T47D (cell line): Measurements from ENCODE around the gene NTMT2.

Experiments
- DNase-seq, 2 experiments: peaks; one replicate each; pipeline versions ENCODE4 v3.0.0 to v3.0.0-alpha.2; 2011 to 2012; ENCODE audit warnings: low read depth in 1 of 2, low spot score in 1 of 2
- JUND ChIP-seq: IDR thresholded peaks from 2 replicates; pipeline ENCODE4 v1.6.1; 2012; ENCODE audit warnings: low read depth
- in situ Hi-C: cut with HindIII; loops from 2 replicates; pipeline ENCODE4 v1.10.0; 2016; ENCODE audit warnings: low sequenced_read_pairs, low pct_unique_long_range_greater_than_20kb

Gene NTMT2

GRCh38 chr1:170200161-170200560, 54.4 kb downstream of the NTMT2 start:
- in situ Hi-C loops: no loop called here
- DNase-seq: no peak
- no peak for TF ChIP-seq JUND

DNA sequence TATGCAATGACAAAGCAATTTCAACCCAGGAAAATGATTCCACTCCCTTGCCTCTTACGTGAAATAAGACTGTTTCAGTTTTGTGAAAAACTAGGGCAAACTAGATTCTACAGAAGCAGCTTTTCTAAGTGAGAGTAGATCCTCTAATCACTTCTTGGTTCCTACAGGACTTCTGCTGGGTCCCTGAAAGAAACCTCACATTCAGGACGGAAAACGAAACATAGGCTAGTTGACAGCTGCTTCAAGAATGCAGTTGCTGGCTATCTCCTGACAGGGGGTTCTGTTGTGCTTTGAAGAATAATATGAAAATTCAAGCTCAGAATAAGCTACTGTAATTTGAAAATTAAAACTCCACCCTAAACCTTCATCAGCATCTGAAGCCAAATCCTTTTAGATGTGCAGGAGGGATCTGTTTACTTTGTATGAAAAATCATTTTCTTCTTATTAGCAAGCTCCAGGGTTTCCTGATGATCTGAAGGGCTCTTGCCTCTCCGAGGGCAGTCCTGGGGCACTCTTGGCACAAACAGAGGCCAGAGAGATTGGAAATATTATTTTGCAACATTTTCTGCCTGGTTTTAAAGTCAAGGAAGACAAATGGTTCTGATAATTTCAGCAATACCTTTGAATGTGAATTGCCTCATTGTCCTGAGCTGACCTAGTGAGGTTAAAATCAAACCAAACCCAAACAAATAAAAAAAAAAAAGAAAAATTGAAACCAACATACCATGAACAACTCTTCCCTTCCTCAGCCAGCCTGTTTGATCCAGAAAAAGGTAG, 55.0 kb downstream of the NTMT2 start:
- in situ Hi-C loops: no loop called here
- no peak for TF ChIP-seq JUND
- DNase-seq: no peak

DNA sequence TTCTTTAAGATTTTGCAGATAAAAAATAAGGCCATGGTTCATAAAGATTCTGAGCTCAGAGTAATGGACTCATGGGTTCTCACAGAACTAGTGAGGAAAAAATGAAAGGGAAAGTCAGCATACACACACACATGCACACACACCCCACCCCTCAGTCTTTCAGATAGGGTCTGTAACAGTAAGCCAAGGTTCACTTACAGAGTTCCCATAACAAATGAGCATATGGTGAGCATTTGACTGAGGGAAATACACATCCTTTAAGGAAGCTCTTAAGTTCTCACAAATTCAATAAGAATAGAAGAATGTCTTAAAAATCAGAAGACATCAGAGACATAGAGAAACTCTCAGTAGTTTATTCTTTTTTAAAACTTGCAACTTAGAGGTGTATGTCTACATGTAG, 57.9 kb downstream of the NTMT2 start:
- no peak for DNase-seq
- in situ Hi-C loops: no loop called here
- TF ChIP-seq JUND: no peak

GRCh38 chr1:170204121-170204520, 58.4 kb downstream of the NTMT2 start:
- in situ Hi-C loops: no loop called here
- DNase-seq: no peak
- TF ChIP-seq JUND: no peak

DNA sequence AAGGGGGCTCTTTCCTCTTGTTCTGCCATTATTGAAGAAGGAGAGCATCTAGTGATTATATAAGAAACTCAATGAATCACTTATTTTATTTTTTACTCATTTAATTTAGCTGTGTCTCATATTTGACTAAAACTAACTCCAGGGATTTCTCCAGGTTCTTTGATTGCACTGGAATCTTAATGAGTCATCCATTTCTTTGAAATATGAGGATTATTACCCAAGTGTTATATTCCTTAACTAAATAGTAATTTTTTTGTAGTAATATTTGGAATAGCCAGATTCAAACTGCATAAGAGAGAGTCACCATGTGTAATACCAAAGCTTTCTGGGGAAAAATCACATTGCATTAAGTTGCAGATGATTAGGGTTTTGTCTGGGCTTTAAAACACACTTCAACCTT, 59.5 kb downstream of the NTMT2 start:
- no peak for TF ChIP-seq JUND
- in situ Hi-C loops: no loop called here
- DNase-seq: no peak

- no peak for TF ChIP-seq JUND
- DNase-seq: no peak
- in situ Hi-C loops: no loop called here
Measured at GRCh38 chr1:170209125-170209524, 63.4 kb downstream of the NTMT2 start.

- in situ Hi-C loops: no loop called here
- TF ChIP-seq JUND: no peak
- DNase-seq: no peak
Measured at GRCh38 chr1:170210142-170210541, 64.4 kb downstream of the NTMT2 start.

- TF ChIP-seq JUND: no peak
- DNase-seq: no peak
- in situ Hi-C loops: no loop called here
Measured at GRCh38 chr1:170213596-170213995, 67.8 kb downstream of the NTMT2 start.

GRCh38 chr1:170214117-170215032, 68.6 kb downstream of the NTMT2 start:
- in situ Hi-C loops: no loop called here
- TF ChIP-seq JUND: no peak
- DNase-seq: no peak

DNA sequence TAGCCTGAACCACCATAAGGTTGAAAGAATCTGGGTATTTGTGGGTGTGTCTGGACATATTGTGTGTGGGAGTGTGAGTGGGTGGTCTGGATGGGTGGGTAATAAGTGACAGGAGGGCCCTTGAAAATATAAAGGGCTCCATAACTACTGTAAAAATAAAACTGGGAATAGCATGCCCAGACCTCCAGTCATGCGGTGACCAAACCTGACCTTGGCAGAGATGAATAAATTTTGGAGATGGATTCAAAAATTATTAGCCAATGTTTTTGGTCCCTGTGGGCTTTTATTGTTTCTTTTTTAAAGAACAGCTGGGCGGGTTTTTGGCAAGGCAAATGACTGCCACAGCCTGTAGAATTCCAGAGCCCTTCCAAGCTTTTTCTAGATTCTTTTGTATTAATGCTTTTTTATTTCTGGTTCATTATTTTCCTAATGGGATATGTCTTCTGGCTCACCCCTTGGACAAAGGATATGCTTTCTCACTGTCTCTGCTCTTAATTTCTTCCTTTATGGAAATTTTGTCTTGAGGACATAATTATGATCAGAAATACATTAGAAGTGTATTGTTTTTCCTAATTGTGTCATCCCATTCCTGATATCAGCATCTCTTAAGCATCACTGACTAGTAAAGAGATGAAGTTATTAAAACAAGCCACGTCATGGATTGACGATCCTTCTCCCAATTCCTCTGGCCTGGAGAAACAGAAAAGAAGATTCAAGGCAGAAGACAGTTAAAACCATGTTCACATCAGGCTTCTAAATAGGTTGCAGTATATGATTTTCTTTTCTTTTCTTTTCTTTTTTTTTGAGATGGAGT, 69.5 kb downstream of the NTMT2 start:
- no peak for TF ChIP-seq JUND

DNA sequence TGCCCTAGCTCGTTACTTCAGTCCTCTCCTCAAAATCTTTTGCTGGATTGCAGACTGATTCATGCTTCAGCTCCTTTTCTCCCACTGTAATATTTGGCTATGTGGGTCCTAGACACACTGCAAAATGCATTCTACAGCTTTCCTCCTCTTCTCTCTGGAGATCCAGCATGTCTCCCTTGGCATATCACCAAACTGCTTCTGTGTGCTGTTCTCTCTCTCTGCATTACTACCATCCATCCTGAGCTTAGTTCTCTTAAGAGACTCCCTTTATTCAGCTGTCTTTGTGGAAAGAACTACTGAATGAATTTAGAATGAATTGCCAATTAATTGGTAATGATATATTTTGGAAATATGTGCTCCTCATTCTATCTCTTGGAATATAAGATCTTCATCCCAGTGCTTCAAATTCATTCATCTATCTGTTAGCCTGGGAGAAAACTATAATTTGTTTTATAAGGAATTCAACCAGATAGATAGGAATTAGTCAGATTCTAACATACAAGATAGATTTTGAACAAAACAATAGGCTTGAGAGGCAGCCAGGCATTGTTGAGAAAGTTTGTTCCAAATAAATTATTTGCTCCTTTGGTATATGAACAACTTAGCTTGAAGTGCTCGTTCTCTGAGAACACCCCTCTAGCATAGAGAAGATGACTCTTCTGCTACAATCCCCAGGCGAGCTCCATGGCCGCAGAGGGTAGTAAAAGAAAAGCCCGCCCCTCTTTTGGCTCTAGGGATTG, 71.9 kb downstream of the NTMT2 start:
- in situ Hi-C loops: no loop called here

More for the DNA sequence above, 69.5 kb downstream of the NTMT2 start:
- in situ Hi-C loops: no loop called here
- no peak for DNase-seq

DNA sequence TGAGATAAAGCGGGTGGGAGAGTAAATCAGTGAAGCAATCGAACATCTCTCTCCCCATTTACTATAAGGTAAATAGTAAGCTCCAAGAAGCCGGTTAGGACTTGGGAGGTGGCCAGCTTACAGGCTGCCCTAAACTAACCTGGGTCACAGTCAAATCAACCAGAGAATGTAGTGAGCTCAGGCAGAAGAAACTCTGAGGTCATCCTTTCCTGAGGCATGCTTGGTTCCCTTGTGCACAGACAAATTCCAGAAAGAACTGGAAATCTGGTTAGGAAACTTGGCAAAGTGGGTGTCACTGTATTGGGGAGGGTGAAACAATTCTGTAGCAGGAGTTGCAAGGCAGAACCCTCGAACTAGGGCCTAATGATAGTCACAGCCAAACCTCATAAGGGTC, 72.5 kb downstream of the NTMT2 start:
- in situ Hi-C loops: no loop called here
- DNase-seq: no peak
- TF ChIP-seq JUND: no peak

More for the DNA sequence above, 71.9 kb downstream of the NTMT2 start:
- DNase-seq: no peak
- no peak for TF ChIP-seq JUND
